Tibial nerve (tissue), 3 donors: Measurements from ENCODE around the gene OTOL1.

Experiments
- POLR2A ChIP-seq, 2 donors: fragments of 450-650 bp; IDR thresholded peaks; one replicate each; pipeline ENCODE4 v1.6.1; 2017; ENCODE audit warnings: antibody characterized with exemption in 2 of 2, mild to moderate bottlenecking in 2 of 2, moderate library complexity in 2 of 2
- TF ChIP-seq, protein P1 (sequence below), 5 experiments: fragments of 200-600 bp in 3 of 5; fragments of 450-650 bp in 2 of 5; sonication (generic) in 3 of 5; IDR thresholded peaks; one replicate each; pipeline ENCODE4 v1.5.1; 2016 to 2019; ENCODE audit warnings: antibody characterized with exemption in 5 of 5, mild to moderate bottlenecking in 3 of 5, moderate library complexity in 2 of 5

DNA sequence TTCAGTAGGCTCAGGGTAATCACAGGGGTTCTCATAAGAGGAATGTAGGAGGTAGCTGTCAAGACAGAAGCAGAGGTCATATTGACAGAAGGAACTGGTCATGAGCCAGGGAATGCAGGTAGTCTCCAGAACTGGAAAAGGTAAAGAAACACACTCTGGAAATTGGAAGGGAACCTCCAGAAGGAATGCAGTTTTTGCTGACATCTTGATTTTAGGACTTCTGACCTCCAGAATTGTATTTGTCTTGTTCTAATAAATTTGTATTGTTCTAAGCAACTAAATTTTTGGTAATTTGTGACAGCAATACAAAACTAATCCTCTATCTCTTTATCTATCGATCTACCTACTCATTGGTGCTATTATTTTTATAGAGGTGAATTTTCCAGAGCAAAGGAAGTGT lies 49.2 kb downstream of the OTOL1 start:
- TF ChIP-seq POLR2A (IDR thresholded peaks at IDR 0.05), result no peak
- TF ChIP-seq, protein P1, sequence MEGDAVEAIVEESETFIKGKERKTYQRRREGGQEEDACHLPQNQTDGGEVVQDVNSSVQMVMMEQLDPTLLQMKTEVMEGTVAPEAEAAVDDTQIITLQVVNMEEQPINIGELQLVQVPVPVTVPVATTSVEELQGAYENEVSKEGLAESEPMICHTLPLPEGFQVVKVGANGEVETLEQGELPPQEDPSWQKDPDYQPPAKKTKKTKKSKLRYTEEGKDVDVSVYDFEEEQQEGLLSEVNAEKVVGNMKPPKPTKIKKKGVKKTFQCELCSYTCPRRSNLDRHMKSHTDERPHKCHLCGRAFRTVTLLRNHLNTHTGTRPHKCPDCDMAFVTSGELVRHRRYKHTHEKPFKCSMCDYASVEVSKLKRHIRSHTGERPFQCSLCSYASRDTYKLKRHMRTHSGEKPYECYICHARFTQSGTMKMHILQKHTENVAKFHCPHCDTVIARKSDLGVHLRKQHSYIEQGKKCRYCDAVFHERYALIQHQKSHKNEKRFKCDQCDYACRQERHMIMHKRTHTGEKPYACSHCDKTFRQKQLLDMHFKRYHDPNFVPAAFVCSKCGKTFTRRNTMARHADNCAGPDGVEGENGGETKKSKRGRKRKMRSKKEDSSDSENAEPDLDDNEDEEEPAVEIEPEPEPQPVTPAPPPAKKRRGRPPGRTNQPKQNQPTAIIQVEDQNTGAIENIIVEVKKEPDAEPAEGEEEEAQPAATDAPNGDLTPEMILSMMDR (IDR thresholded peaks at IDR 0.05), result no peak
